Neuron (in vitro differentiated cells): Measurements from ENCODE around the gene NPHP4.

Source experiments
- H2AFZ ChIP-seq: one replicate; pipeline ENCODE4 v1.6.1; 2013; ENCODE audit warnings: low read depth, mild to moderate bottlenecking, inconsistent platforms, low read length, moderate library complexity
- H3K27me3 ChIP-seq: one replicate; pipeline ENCODE4 v1.6.1; 2013; ENCODE audit warnings: low read length; ENCODE audit not compliant: insufficient read depth
- H3K36me3 ChIP-seq: one replicate; pipeline ENCODE4 v1.6.1; 2013; ENCODE audit warnings: low read length; ENCODE audit not compliant: insufficient read depth
- H3K4me1 ChIP-seq: one replicate; pipeline ENCODE4 v1.6.1; 2013; ENCODE audit warnings: low read length; ENCODE audit not compliant: insufficient read depth
- H3K4me3 ChIP-seq: 2 replicates; pipeline ENCODE4 v1.5.1; 2013; ENCODE audit warnings: mild to moderate bottlenecking, low read length, moderate library complexity
- H3K9me3 ChIP-seq: one replicate; pipeline ENCODE4 v1.6.1; 2013; ENCODE audit warnings: low read length

NPHP4 gene

DNA sequence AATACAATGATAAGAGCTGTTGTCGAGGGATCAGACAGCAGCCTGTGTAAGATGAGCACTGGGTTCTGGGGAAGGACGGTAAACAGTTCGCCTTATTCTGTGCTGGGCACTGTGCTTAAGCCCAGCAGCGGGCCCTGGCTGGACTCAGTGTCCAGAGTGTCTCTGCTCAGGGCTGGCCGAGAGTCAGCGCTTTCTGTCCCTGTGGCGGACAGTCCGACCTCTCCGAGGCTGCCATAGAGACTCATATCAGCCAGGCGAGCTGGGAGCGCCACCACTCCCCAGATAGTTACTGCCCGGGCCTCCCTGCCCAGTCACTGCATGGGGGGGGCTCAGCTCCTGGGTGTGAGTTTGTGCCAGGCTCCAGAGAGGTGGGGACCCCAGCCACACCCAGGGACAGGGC lies 14.7 kb upstream of the NPHP4 start:
- Histone ChIP-seq H3K36me3 (no peaks in the 10 kb centered on the region), H3K4me1 (peaks cover 38% of the 10 kb centered on the region), H3K9me3 (no peaks in the 10 kb centered on the region), H3K27me3 (no peaks in the 10 kb centered on the region), H3K4me3 (no peak overlapping the region), H2AFZ (no peak overlapping the region)

DNA sequence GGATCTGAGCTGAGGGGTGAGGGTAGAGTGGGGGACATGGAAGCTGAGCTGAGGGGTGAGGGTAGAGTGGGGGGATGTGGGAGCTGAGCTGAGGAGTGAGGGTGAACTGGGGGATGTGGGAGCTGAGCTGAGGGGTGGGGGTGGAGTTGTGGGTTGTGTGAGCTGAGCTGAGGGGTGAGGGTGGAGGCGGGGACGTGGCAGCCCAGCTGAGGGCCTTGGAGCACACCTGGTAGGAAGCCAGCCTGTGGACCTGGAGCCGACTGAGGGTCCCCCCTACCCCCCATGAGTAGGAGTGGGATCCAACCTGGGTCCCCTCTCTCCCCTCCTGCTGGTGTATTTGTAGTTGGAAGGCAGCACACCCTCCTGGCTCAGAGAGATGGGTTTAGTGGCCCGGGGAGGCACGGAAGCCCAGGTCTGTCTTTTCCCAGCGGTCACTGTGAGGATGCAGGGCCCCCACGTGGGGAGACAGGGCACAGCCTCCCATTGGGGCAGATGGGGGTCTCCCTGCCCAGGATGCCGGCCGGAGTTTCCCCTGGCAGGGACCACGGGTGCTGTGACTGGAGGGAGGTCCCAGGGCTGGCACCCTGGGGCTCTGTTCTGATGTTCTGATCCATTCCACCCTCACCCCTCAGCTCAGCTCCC lies 13.2 kb upstream of the NPHP4 start:
- Histone ChIP-seq H3K9me3 (no peaks in the 10 kb centered on the region), H2AFZ (no peak overlapping the region), H3K36me3 (no peaks in the 10 kb centered on the region), H3K4me3 (no peak overlapping the region), H3K27me3 (no peaks in the 10 kb centered on the region), H3K4me1 (peaks cover 43% of the 10 kb centered on the region)

DNA sequence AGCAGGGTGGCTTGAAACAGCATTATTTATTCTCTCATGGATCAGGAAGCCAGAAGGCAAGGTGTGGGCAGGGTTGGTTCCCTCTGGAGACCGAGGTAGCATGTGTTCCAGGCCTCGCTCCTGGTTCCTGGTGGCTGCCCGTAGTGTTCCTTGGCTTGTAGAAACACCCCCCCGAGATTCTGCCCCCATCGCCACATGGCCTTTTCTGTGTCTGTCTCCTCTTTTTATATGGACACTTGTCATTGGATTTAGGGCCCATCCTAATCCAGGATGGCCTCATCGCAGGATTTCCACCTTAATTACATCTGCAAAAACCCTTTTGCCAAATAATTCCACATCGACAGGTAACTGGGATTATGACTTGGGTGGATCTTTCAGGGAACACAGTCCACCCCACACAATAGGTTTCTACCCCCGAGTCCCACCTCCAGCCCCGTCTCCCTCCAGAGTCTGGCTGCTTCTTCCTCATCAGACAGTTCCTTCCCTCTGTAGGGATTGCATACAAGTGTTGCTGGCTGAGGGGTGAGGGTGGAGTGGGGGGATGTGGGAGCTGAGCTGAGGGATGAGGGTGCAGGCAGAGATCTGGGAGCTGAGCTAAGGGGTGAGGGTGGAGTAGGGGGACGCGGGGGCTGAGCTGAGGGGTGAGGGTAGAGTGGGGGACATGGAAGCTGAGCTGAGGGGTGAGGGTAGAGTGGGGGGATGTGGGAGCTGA lies 12.3 kb upstream of the NPHP4 start:
- Histone ChIP-seq H2AFZ (no peak overlapping the region), H3K9me3 (no peaks in the 10 kb centered on the region), H3K4me1 (peaks cover 50% of the 10 kb centered on the region), H3K27me3 (no peaks in the 10 kb centered on the region), H3K36me3 (no peaks in the 10 kb centered on the region), H3K4me3 (no peak overlapping the region)

DNA sequence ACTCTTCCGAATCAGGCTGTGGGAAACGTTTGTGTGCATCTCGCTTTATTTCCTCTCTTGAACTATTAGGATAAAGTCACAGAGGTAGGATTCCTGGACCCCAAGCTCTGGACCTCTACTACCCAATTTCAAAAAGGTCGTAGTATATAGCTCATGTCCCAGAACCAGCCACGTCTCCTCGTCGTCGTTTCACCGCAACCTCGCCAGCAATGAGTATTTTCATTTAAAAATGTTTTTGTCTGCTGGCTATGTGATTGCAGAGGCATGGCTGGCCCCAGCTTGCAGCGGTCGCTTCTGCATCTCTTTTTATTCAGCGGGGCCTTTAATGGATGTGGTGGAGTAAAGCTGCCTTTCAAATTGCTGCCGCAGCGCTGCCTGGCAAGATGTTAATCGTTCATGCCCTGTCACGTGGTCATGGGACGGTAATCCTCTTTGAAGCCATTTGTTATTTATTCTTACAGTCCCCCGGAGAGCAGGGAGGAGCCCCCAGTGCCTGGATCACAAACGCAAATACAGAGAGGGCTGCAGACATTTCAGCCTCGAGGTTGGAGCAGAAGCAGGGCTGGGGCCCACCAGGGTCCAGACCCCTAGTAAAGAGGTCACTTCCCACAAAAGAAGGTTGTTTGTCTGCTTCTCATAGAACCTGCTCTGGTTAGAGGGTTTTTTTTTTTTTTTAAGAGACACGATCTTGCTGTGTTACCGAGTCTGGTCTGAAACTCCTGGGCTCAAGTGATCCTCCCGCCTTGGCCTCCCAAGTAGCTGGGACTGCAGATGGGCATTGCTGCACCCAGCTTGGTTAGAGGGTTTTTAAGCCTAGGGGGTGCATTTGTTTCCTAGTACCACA lies 11.6 kb upstream of the NPHP4 start:
- H3K36me3 ChIP-seq: no peaks in the 10 kb centered on the region
- H3K9me3 ChIP-seq: no peaks in the 10 kb centered on the region
- no peak overlapping the region for H3K4me3 ChIP-seq
- H2AFZ ChIP-seq: no peak overlapping the region
- H3K27me3 ChIP-seq: no peaks in the 10 kb centered on the region
- peaks cover 42% of the 10 kb centered on the region for H3K4me1 ChIP-seq

DNA sequence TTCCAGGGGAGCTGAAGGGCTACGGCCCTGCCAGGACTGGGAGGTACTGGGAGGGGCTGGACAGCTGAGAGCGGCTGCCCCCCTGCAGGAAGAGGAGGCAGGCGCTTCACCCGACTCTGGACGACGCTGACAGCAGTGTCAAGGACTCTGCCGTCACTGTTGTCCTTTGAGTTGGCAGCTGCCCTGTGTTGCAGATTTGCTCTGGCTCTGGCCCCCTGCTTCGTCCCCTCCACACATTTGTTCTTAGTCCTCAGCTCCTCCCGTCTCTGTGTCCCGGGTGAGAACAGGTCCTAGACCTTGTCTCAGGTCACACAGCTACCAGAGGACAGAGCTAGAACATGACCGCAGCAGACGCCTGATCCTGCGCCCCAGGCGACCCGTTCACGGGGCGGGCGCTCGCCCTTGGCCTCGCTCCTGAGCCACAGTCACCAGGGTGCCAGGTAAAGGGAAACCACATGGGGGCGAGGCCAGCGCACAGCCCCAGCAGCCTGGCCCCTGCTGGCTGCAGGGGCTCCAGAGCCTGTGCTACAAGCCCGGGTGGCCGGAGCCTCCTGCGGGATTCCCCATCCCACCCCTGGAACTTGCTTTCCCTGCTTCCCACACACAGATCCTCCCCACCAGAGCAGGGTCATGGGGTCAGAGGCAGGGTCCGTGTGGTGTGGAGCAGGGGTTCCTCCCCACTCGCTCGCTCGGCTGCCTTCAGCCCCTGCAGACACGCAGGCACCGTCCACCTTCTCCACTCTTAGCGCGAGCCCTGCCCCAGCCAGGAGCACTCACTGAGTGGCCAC lies 10.7 kb upstream of the NPHP4 start:
- no peaks in the 10 kb centered on the region for H3K9me3 ChIP-seq
- no peaks in the 10 kb centered on the region for H3K36me3 ChIP-seq
- H3K4me3 ChIP-seq: no peak overlapping the region
- no peaks in the 10 kb centered on the region for H3K27me3 ChIP-seq
- H2AFZ ChIP-seq: no peak overlapping the region
- H3K4me1 ChIP-seq: peaks cover 39% of the 10 kb centered on the region

DNA sequence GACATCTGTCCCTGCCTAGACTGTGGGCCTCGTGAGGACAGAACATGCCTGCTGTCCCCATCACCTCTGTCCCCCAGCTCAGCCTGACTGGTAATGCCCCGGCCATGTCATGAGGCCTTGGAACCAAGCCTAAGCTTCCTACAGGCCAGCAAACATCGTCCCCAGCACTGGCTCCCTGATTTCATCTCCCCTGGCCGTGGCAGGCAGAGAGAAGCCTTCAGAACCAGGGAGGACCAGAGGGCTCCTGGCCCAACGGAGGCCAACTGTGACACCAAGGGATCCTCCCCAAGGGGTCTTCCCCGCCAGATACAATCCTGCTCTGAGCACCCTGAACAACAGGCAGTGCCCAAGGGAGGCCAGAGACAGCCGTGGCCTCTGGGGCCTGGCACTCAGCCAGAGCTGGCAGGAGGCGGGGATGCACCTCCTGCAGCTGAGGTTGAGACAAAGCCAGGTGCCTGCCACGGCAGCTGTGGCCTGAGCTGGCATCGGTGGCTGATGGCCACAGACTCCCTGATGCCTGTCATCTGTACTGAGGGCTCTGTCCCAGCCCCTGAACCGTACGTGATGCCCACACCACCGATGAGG lies 9.9 kb upstream of the NPHP4 start:
- Histone ChIP-seq H3K36me3 (no peaks in the 10 kb centered on the region), H3K4me1 (peaks cover 39% of the 10 kb centered on the region), H3K9me3 (no peaks in the 10 kb centered on the region), H3K27me3 (no peaks in the 10 kb centered on the region), H3K4me3 (no peak overlapping the region), H2AFZ (no peak overlapping the region)

DNA sequence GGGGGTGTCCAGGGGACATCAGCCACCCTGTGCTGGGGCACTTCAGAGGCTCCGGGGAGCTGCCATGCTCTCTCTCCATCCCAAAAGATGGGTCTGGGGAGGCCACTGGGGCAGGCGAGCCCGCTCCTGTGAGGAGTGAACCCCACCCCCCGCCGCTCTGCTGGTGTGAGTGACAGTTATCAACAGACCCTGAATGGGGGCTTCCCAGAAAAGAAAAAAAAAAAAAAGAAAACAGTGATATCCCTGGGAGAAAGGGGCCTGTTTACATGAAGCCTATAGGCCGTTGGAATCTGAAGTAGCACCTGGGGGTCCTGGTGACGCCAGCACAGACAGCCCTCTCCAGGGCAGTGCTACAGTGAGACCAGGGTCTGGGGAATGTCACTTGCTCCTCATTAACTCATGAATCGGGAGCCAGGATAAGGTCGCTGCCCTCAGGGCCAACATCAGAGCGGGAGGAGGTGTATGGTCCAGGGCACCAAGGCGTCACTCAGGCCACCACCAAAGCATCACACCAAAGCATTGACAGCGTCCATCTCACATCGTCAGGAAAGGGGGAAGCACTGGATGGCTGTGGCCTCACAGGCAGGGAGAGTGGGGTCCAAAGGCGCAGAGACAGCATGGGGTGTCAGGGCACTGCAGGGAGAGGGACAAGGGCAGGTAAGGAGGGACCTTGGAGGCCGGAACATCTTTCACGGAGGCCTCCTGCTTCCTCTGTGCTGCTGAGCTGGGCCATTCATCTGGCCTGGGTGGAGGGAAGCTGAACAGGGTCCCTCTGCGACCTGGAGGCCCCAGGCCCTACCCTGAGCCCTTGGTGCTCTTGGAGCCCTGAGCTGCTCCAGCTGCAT lies 8.4 kb upstream of the NPHP4 start:
- no peak overlapping the region for H3K4me3 ChIP-seq

DNA sequence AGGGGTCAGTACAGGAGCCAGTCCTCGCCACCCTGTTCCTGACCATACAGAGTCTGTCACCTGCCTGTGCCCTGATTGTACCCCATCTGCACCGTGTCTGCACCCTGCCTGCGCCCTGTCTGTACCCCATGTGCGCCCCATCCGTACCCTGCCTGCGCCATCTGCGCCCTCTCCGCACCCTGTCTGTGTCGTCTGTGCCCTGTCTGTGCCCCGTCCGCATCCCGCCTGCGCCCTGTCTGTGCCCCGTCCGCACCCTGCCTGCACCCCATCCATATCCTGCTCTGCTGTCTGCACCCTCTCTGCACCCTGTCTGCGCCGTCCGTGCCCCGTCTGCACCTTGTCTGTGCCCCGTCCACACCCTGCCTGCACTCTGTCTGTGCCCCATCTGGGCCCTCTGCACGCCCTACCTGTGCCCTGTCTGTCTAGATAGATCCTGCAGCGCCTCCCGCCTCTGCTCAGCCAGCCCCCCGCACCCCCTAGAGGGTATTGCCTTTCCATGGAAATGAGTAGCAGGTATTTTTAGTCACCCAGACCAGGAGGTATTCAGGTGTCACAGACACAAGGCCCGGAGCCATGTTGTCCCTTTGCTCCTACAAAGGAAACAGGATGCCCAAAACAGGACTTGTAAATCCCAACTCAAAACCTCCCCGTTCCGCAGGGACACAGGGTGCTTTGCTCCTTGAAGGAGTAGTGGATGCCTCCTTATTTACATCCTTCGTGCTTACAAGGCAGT lies 7.7 kb upstream of the NPHP4 start:
- Histone ChIP-seq H3K4me3 (no peak overlapping the region), H3K4me1 (peaks cover 39% of the 10 kb centered on the region), H3K27me3 (no peaks in the 10 kb centered on the region), H3K9me3 (no peaks in the 10 kb centered on the region), H2AFZ (no peak overlapping the region), H3K36me3 (no peaks in the 10 kb centered on the region)

More for the DNA sequence above, 8.4 kb upstream of the NPHP4 start:
- H3K4me1 ChIP-seq: peaks cover 39% of the 10 kb centered on the region
- H3K36me3 ChIP-seq: no peaks in the 10 kb centered on the region
- H3K27me3 ChIP-seq: no peaks in the 10 kb centered on the region
- no peak overlapping the region for H2AFZ ChIP-seq
- H3K9me3 ChIP-seq: no peaks in the 10 kb centered on the region

DNA sequence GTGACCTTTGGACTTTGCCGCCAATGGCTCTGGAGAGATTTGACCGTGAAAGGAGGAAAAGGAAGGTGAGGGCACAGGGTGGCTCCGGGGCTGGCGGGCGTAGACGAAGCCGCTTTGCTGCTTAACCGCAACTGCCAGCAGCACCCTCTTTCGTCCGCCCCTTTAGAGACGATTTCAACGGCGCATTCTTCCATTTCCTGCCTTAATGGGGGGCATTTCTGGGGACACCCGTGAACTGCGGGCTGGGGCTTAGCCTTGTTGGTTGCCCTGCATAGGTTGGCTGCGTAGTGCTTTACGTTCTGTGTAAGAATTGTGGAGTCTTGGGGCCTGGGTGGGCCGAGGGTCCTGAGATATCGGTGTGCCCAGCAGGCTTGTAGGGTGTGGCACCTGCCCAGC lies 6.7 kb upstream of the NPHP4 start:
- Histone ChIP-seq H3K27me3 (no peaks in the 10 kb centered on the region), H3K36me3 (no peaks in the 10 kb centered on the region), H3K9me3 (no peaks in the 10 kb centered on the region), H3K4me1 (peaks cover 40% of the 10 kb centered on the region), H3K4me3 (no peak overlapping the region), H2AFZ (no peak overlapping the region)

DNA sequence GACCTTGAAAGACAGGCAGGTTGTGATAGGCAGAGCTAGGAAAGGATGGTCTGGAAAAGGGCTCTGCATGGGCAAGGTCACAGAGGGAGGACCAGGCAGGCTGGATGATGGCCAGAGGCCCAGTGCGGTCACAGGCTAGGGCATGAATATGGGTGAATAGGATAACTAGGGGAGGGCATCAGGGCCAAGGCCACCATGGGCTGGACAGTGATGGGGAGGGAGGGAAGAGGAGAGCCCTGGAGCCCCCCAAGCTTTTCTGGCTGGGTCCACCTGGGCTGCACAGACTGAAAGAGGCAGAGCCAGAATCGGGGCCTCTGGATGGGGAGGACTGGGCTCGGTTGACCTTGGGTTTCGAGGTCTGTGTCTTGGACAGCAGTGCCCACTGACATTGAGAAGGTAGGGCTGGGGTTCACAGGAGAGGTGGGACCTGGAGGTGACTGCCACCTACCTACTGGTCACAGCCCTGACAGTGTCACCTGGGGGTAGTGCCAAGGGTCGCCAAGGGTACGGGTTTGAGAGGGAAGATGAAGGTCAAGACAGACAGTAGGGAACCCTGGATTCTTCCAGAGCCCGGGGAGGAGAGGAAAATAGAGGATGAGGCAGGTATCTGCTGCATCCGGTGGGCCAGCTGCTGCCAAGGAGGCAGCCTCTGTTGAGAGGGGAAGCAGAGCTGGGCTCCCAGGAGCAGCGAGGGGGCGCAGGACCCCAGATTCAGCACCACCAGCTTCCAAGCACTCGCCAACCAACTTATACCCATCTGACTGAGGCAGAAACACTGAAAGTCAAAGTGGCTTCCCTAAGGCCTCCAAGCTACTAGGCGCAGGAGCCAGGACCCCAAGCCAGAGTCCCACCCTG lies 6.1 kb upstream of the NPHP4 start:
- H3K4me3 ChIP-seq: no peak overlapping the region
- H3K9me3 ChIP-seq: no peaks in the 10 kb centered on the region
- no peaks in the 10 kb centered on the region for H3K36me3 ChIP-seq
- H3K4me1 ChIP-seq: peaks cover 40% of the 10 kb centered on the region
- no peak overlapping the region for H2AFZ ChIP-seq
- H3K27me3 ChIP-seq: no peaks in the 10 kb centered on the region

DNA sequence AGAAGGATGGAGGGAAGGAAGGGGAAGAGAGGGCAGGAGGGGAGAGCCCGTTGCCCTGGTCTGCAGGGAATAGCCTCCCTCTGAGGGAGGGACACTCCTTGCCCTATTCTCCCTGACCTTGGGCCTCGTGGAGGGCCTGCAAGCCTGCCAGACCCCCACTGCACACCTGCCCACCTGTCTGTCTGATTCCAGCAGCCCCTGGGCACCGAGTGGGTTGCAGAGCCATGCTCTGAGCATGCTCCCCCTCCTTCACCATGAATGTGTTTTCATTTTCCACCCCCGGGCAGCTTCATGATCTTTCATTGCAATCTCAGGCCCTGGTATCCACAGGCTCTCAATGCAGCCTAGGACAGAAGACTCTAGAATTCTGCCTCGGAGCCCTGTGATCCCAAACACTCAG lies 5.1 kb upstream of the NPHP4 start:
- Histone ChIP-seq H2AFZ (no peak overlapping the region), H3K36me3 (no peaks in the 10 kb centered on the region), H3K9me3 (no peaks in the 10 kb centered on the region), H3K4me3 (no peak overlapping the region), H3K4me1 (peaks cover 32% of the 10 kb centered on the region), H3K27me3 (no peaks in the 10 kb centered on the region)
